HepG2 (cell line): ENCODE measurements around the gene PLEKHA8. TPM values are rescaled to one million over a fixed set of nuclear protein-coding genes. Genes with fewer than 3 reads are reported as not detected.

Experiments
- ATAC-seq: fragments of 200-7000 bp; cut with Tn5 transposase; 3 replicates; pipeline ENCODE4 v1.9.1; 2020; ENCODE audit warnings: mild to moderate bottlenecking, moderate library complexity
- BruUV-seq: library from RNA; stranded (reverse); fragments of 400-500 nt; replicated peaks from 2 replicates; lab custom pipeline; 2021; lab: Mats Ljungman, UMichigan
- CTCF ChIA-PET: fragments of 300-600 bp; formaldehyde crosslinking; extraction: SDS; loops from one replicate; lab custom pipeline; 2021; ENCODE audit warnings: low total read pairs, inconsistent platforms, low intra/inter-chr PET ratio; lab: Yijun Ruan, JAX
- POLR2A ChIA-PET: fragments of 350-600 bp; sonication (Branson Sonifier 250); formaldehyde crosslinking; loops from one replicate; lab custom pipeline; 2020; ENCODE audit warnings: antibody characterized with exemption, inconsistent platforms; lab: Yijun Ruan, JAX
- DNase-seq: peaks from one replicate; pipeline ENCODE4 v3.0.0-alpha.2; 2015; ENCODE audit warnings: low spot score
- FAIRE-seq: peaks from 3 replicates; lab custom pipeline; 2011; peaks lifted over from hg19 to GRCh38; lab: Jason Lieb, UNC
- H2AFZ ChIP-seq: one replicate; pipeline ENCODE4 v1.6.1; 2011; ENCODE audit warnings: low read length, inconsistent platforms
- H3K27ac ChIP-seq: fragments of 300-600 bp; 3 replicates; pipeline ENCODE4 v1.8.0; 2011; ENCODE audit warnings: mixed run types, mild to moderate bottlenecking, mixed read lengths, low read length, inconsistent platforms; ENCODE audit not compliant: insufficient read depth; ENCODE audit errors: extremely low read length
- H3K27me3 ChIP-seq, 2 experiments: fragments of 200-600 bp in 1 of 2; 2 replicates in 1 of 2; 3 replicates in 1 of 2; pipeline versions ENCODE4 v1.6.0 to v1.8.0; 2011; ENCODE audit warnings: low read length in 2 of 2, mild to moderate bottlenecking in 2 of 2, moderate library complexity in 2 of 2, inconsistent platforms in 1 of 2; ENCODE audit not compliant: insufficient read depth in 2 of 2, control insufficient read depth in 1 of 2
- H3K36me3 ChIP-seq, 2 experiments: fragments of 200-600 bp in 1 of 2; replicated peaks in 1 of 2; 2 replicates in 1 of 2; 3 replicates in 1 of 2; pipeline versions ENCODE4 v1.5.1 to v1.8.0; 2011; ENCODE audit warnings: low read length in 2 of 2, inconsistent platforms in 1 of 2; ENCODE audit not compliant: insufficient read depth in 2 of 2, control insufficient read depth in 1 of 2
- H3K4me1 ChIP-seq: 2 replicates; pipeline ENCODE4 v1.5.1; 2012; ENCODE audit warnings: low read length, inconsistent platforms; ENCODE audit not compliant: insufficient read depth
- H3K4me2 ChIP-seq: 2 replicates; pipeline ENCODE4 v1.6.0; 2011; ENCODE audit warnings: low read depth, low read length, inconsistent platforms
- H3K4me3 ChIP-seq, 3 experiments: fragments of 200-600 bp in 1 of 3; sonication (generic), shearing (Covaris generic) in 1 of 3; replicated peaks in 1 of 3; 2 replicates each; pipeline ENCODE4 v1.5.1; 2011 to 2016; ENCODE audit warnings: low read length in 3 of 3, inconsistent platforms in 2 of 3, low read depth in 2 of 3, mild to moderate bottlenecking in 2 of 3, control low read depth in 1 of 3, mixed read lengths in 1 of 3; ENCODE audit not compliant: insufficient read depth in 1 of 3
- H3K79me2 ChIP-seq: one replicate; pipeline ENCODE4 v1.6.1; 2011; ENCODE audit warnings: low read length, inconsistent platforms; ENCODE audit not compliant: insufficient read depth
- H3K9ac ChIP-seq: 2 replicates; pipeline ENCODE4 v1.6.0; 2011; ENCODE audit warnings: mild to moderate bottlenecking, low read depth, low read length, inconsistent platforms; ENCODE audit not compliant: insufficient read depth
- H3K9me3 ChIP-seq: 2 replicates; pipeline ENCODE4 v1.5.1; 2012; ENCODE audit warnings: mild to moderate bottlenecking, low read length
- H4K20me1 ChIP-seq: 2 replicates; pipeline ENCODE4 v1.6.0; 2011; ENCODE audit warnings: inconsistent platforms, mild to moderate bottlenecking, low read length, moderate library complexity; ENCODE audit not compliant: insufficient read depth
- ARHGAP35 ChIP-seq: sonication (generic); formaldehyde crosslinking; IDR thresholded peaks from 2 replicates; pipeline ENCODE4 v1.9.0; 2022; ENCODE audit warnings: mild to moderate bottlenecking, inconsistent platforms, moderate library complexity, missing genetic modification reagents, borderline replicate concordance
- CHD4 ChIP-seq: fragments of 200-600 bp; sonication (generic); IDR thresholded peaks from 2 replicates; pipeline ENCODE4 v1.7.0; 2017; ENCODE audit warnings: mild to moderate bottlenecking, low read length, borderline replicate concordance
- EZH2 ChIP-seq: conservative IDR thresholded peaks from 2 replicates; pipeline ENCODE4 v1.6.1; 2012; ENCODE audit warnings: mild to moderate bottlenecking, low read depth, low read length, moderate library complexity
- HNRNPLL ChIP-seq: fragments of 200-400 bp; formaldehyde crosslinking; IDR thresholded peaks from 2 replicates; pipeline ENCODE4 v1.6.1; 2017; ENCODE audit warnings: mild to moderate bottlenecking, low read depth, low read length; ENCODE audit not compliant: poor library complexity, severe bottlenecking
- HOXD1 ChIP-seq: sonication (generic); formaldehyde crosslinking; IDR thresholded peaks from 2 replicates; pipeline ENCODE4 v1.5.0; 2020; ENCODE audit warnings: missing genetic modification reagents
- MEIS1 ChIP-seq: sonication (generic); formaldehyde crosslinking; IDR thresholded peaks from 2 replicates; pipeline ENCODE4 v1.9.0; 2021; ENCODE audit warnings: mild to moderate bottlenecking, missing genetic modification reagents, moderate library complexity, borderline replicate concordance
- MTA1 ChIP-seq: sonication (generic); formaldehyde crosslinking; IDR thresholded peaks from 2 replicates; pipeline ENCODE4 v1.4.0; 2020; ENCODE audit warnings: missing genetic modification reagents, mild to moderate bottlenecking, borderline replicate concordance
- NFYB ChIP-seq: sonication (generic); formaldehyde crosslinking; IDR thresholded peaks from 2 replicates; pipeline ENCODE4 v1.4.0; 2020; ENCODE audit warnings: missing genetic modification reagents
- NR3C1 ChIP-seq: sonication (generic); formaldehyde crosslinking; IDR thresholded peaks from 2 replicates; pipeline ENCODE4 v1.4.0; 2020; ENCODE audit warnings: missing genetic modification reagents
- PHF5A ChIP-seq: IDR thresholded peaks from one replicate; pipeline ENCODE4 v1.6.1; 2018; ENCODE audit warnings: low read depth, missing genetic modification reagents; ENCODE audit not compliant: unreplicated experiment
- RXRB ChIP-seq: IDR thresholded peaks from 2 replicates; pipeline ENCODE4 v1.6.1; 2016; ENCODE audit warnings: borderline replicate concordance, missing genetic modification reagents, missing compliant biosample characterization
- SNAI1 ChIP-seq: sonication (generic); formaldehyde crosslinking; IDR thresholded peaks from 2 replicates; pipeline ENCODE4 v1.5.0; 2020; ENCODE audit warnings: mild to moderate bottlenecking, missing genetic modification reagents, borderline replicate concordance
- SNAPC5 ChIP-seq: sonication (generic); formaldehyde crosslinking; IDR thresholded peaks from 2 replicates; pipeline ENCODE4 v1.8.1; 2023; ENCODE audit warnings: mild to moderate bottlenecking, missing genetic modification reagents, borderline replicate concordance
- SP5 ChIP-seq: IDR thresholded peaks from 2 replicates; pipeline ENCODE4 v1.6.1; 2016; ENCODE audit warnings: low read depth, borderline replicate concordance
- ZBTB7B ChIP-seq: sonication (generic); formaldehyde crosslinking; IDR thresholded peaks from 2 replicates; pipeline ENCODE4 v1.4.0; 2020; ENCODE audit warnings: missing genetic modification reagents
- ZNF496 ChIP-seq: sonication (generic); formaldehyde crosslinking; IDR thresholded peaks from 2 replicates; pipeline ENCODE4 v1.8.1; 2023; ENCODE audit warnings: mild to moderate bottlenecking, moderate library complexity, missing genetic modification reagents; ENCODE audit not compliant: insufficient replicate concordance
- ZNF577 ChIP-seq: sonication (generic); formaldehyde crosslinking; IDR thresholded peaks from 2 replicates; pipeline ENCODE4 v1.4.0; 2020; ENCODE audit warnings: mild to moderate bottlenecking, low read depth, missing genetic modification reagents, borderline replicate concordance
- WGBS: methylation state at CpG from one replicate; pipeline ENCODE4 v1.1.6; 2017; ENCODE audit warnings: low lambda C conversion rate; 5-methylcytosine and 5-hydroxymethylcytosine counted together
- in situ Hi-C: cut with HindIII; loops from 2 replicates; pipeline ENCODE4 v1.10.0; 2017; ENCODE audit warnings: low pct_unique_long_range_greater_than_20kb; ENCODE audit not compliant: extremely low pct_ligation_motif_present
- intact Hi-C: fragments of 100-400 bp; cut with micrococcal nuclease; formaldehyde crosslinking; loops from one replicate; pipeline ENCODE4 v1.10.0; 2022; ENCODE audit not compliant: unreplicated experiment
- polyA plus RNA-seq, 8 experiments: library from polyadenylated mRNA; depleted of rRNA in 3 of 8; stranded (reverse) in 7 of 8; unstranded in 1 of 8; fragments of >200 nt; fragmentation: Illumina TruSeq in 4 of 8; extraction: Trizol in 4 of 8; gene quantifications; 2 replicates each; pipeline versions ENCODE4 v1.2.1 to v1.2.3, GENCODE V29; 2011 to 2016; ENCODE audit warnings: low read depth in 4 of 8, missing spikeins in 1 of 8, mixed read lengths in 1 of 8; ENCODE audit not compliant: insufficient read depth in 1 of 8
- total RNA-seq, 5 experiments: library from RNA; depleted of rRNA; stranded (reverse); fragments of >200 nt; fragmentation: Illumina TruSeq; extraction: Trizol; gene quantifications; 2 replicates each; pipeline ENCODE4 v1.2.3, GENCODE V29; 2016; ENCODE audit warnings: low read depth in 1 of 5
- TF ChIP-seq, protein P1 (sequence below): sonication (generic); formaldehyde crosslinking; IDR thresholded peaks from 2 replicates; pipeline ENCODE4 v1.9.0; 2022; ENCODE audit warnings: low read depth, missing genetic modification reagents
- TF ChIP-seq, protein P2 (sequence below): IDR thresholded peaks from 2 replicates; pipeline ENCODE4 v1.6.1; 2016; ENCODE audit warnings: control low read depth
- TF ChIP-seq, protein P3 (sequence below): IDR thresholded peaks from 2 replicates; pipeline ENCODE4 v1.6.1; 2018; ENCODE audit warnings: missing genetic modification reagents

The PLEKHA8 gene
- total and polyA plus RNA-seq, 2 of the 13 experiments (the other 11 are each of a cell fraction or from before 2014, with no cell fraction given): 12.5 to 26.4 TPM

DNA sequence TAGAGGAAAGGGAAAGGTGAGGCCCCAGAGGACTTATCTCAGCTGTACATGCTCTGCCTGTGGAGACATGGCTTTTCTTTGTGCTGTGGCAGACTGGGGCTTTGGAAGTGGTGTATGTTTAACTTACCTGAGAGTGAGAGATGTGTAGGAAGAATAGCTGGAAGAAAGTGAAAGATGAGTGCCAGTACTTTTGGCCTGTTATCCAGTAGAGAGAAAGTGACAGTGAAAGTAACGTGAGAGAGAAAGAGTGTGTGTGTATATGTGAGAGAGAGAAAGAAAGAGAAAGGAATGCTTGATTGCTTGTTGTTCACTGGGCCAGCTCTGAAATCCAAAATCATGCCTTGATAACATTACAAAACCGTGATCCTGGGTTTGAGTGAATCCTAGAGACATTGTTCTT, 132.1 kb downstream of the PLEKHA8 start:
- no peak overlapping the region for H3K4me3 ChIP-seq
- H4K20me1 ChIP-seq: no peaks in the 10 kb centered on the region
- DNase-seq (no peak), FAIRE-seq (no peak), ATAC-seq (peak; percentile 17; the same call in 2 of the 3 replicates)
- no TSS peak for BruUV-seq
- no peak overlapping the region for H2AFZ ChIP-seq
- H3K79me2 ChIP-seq: no peaks in the 10 kb centered on the region
- peaks cover 65% of the 10 kb centered on the region for H3K4me1 ChIP-seq
- no peak overlapping the region for H3K9ac ChIP-seq
- ChIA-PET POLR2A (no interaction called here), CTCF (interaction anchor here (0.9 to 1.3 kb wide), 2 partner anchors 116 to 253 kb away, joined by 3 to 4 read pairs; no protein-coding TSS in a partner anchor)
- in situ Hi-C loops: loop anchor here (5.0 to 10.0 kb wide), 2 partner anchors 124 to 252 kb away; partner anchors contain the start of gene ZNRF2
- no peak overlapping the region for H3K4me2 ChIP-seq
- TF ChIP-seq RXRB (no peak), ZNF496 (no peak), MEIS1 (no peak), EZH2 (no peak), MTA1 (CRISPR knock-in tag) (no peak), ZNF577 (CRISPR knock-in tag) (no peak), SP5 (CRISPR knock-in tag) (no peak), NR3C1 (CRISPR knock-in tag) (no peak), HOXD1 (CRISPR knock-in tag) (no peak), HNRNPLL (no peak), SNAPC5 (CRISPR knock-in tag) (no peak), ZBTB7B (CRISPR knock-in tag) (no peak), CHD4 (no peak), PHF5A (CRISPR knock-in tag) (no peak), SNAI1 (no peak), ARHGAP35 (CRISPR knock-in tag) (no peak), NFYB (CRISPR knock-in tag) (no peak)
- TF ChIP-seq, protein P1, sequence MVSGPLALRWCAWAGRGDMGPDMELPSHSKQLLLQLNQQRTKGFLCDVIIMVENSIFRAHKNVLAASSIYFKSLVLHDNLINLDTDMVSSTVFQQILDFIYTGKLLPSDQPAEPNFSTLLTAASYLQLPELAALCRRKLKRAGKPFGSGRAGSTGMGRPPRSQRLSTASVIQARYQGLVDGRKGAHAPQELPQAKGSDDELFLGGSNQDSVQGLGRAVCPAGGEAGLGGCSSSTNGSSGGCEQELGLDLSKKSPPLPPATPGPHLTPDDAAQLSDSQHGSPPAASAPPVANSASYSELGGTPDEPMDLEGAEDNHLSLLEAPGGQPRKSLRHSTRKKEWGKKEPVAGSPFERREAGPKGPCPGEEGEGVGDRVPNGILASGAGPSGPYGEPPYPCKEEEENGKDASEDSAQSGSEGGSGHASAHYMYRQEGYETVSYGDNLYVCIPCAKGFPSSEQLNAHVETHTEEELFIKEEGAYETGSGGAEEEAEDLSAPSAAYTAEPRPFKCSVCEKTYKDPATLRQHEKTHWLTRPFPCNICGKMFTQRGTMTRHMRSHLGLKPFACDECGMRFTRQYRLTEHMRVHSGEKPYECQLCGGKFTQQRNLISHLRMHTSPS (CRISPR knock-in tag): no peak
- TF ChIP-seq, protein P2, sequence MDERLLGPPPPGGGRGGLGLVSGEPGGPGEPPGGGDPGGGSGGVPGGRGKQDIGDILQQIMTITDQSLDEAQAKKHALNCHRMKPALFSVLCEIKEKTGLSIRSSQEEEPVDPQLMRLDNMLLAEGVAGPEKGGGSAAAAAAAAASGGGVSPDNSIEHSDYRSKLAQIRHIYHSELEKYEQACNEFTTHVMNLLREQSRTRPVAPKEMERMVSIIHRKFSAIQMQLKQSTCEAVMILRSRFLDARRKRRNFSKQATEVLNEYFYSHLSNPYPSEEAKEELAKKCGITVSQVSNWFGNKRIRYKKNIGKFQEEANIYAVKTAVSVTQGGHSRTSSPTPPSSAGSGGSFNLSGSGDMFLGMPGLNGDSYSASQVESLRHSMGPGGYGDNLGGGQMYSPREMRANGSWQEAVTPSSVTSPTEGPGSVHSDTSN (CRISPR knock-in tag): no peak
- TF ChIP-seq, protein P3, sequence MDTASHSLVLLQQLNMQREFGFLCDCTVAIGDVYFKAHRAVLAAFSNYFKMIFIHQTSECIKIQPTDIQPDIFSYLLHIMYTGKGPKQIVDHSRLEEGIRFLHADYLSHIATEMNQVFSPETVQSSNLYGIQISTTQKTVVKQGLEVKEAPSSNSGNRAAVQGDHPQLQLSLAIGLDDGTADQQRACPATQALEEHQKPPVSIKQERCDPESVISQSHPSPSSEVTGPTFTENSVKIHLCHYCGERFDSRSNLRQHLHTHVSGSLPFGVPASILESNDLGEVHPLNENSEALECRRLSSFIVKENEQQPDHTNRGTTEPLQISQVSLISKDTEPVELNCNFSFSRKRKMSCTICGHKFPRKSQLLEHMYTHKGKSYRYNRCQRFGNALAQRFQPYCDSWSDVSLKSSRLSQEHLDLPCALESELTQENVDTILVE: no peak
- no peaks in the 10 kb centered on the region for H3K27me3 ChIP-seq
- WGBS: 95% methylated on average over 2 of the region's 2 CpGs
- H3K9me3 ChIP-seq: no peaks in the 10 kb centered on the region
- no peaks in the 10 kb centered on the region; a peak in 1 of 5 replicates for H3K36me3 ChIP-seq
- intact Hi-C loops: loop anchor here (5.0 kb wide), 1 partner anchor 67 kb away; no protein-coding TSS in a partner anchor
- no peak overlapping the region for H3K27ac ChIP-seq
